ENCODE results near the gene LMBR1L. TPM values are rescaled to one million over a fixed set of nuclear protein-coding genes. Genes with fewer than 3 reads are reported as not detected.
"Not testable (repeated sequence)": the region's sequence is repeated elsewhere in the genome, so short reads cannot be mapped to it uniquely, and the experiment has no call there.

The LMBR1L gene
- total RNA-seq, 1 donor from 2014 or later, result 160 TPM

GRCh38 chr12:49133014-49133413 lies 22.4 kb upstream of the LMBR1L start:
- no peak for TF ChIP-seq CTCF (IDR thresholded peaks at IDR 0.05; ENCODE audit: unreplicated experiment)
- Mint-ChIP-seq H3K4me1 (peaks cover 39% of the 10 kb centered on the region), H3K36me3 (peaks cover 16% of the 10 kb centered on the region), H3K27ac (peak overlapping the region; percentile 90), H3K9me3 (no peaks in the 10 kb centered on the region), H3K27me3 (ENCODE audit: low read depth) (no peaks in the 10 kb centered on the region), H3K4me3 (peak overlapping the region; percentile 73)
- no peak for DNase-seq (ENCODE audit: low spot score in 2 of 2, unreplicated experiment in 2 of 2)

- no peak for TF ChIP-seq CTCF (IDR thresholded peaks at IDR 0.05; ENCODE audit: unreplicated experiment)
- Mint-ChIP-seq H3K4me1 (peaks cover 39% of the 10 kb centered on the region), H3K36me3 (peaks cover 27% of the 10 kb centered on the region), H3K9me3 (no peaks in the 10 kb centered on the region), H3K27me3 (ENCODE audit: low read depth) (no peaks in the 10 kb centered on the region), H3K27ac (peak overlapping the region; percentile 90), H3K4me3 (peak overlapping the region; percentile 73)
- DNase-seq (ENCODE audit: low spot score in 2 of 2, unreplicated experiment in 2 of 2), result no peak
Observed at GRCh38 chr12:49131894-49132461, 21.3 kb upstream of the LMBR1L start.

GRCh38 chr12:49131051-49131893 lies 20.6 kb upstream of the LMBR1L start, which contains the start of gene TUBA1B:
Gene TUBA1B, minus strand, starts transcription at chr12:49131395. Its CDS starts 95 bp downstream, at chr12:49131300.
- H3K4me1 Mint-ChIP-seq, result peaks cover 39% of the 10 kb centered on the region
- peak; percentile 82 to 87 for DNase-seq (ENCODE audit: low spot score in 2 of 2, unreplicated experiment in 2 of 2)
- no peaks in the 10 kb centered on the region for H3K9me3 Mint-ChIP-seq
- no peak for TF ChIP-seq CTCF (IDR thresholded peaks at IDR 0.05; ENCODE audit: unreplicated experiment)
- H3K36me3 Mint-ChIP-seq, result peaks cover 30% of the 10 kb centered on the region
- peak within 1 kb of the TSS; percentile 92 for H3K4me3 Mint-ChIP-seq
- no peaks in the 10 kb centered on the region for H3K27me3 Mint-ChIP-seq (ENCODE audit: low read depth)
- peak within 1 kb of the TSS; percentile 97 for H3K27ac Mint-ChIP-seq

GRCh38 chr12:49130151-49131050 lies 19.8 kb upstream of the LMBR1L start:
- H3K27ac Mint-ChIP-seq, result peak overlapping the region; percentile 97
- no peaks in the 10 kb centered on the region for H3K27me3 Mint-ChIP-seq (ENCODE audit: low read depth)
- H3K36me3 Mint-ChIP-seq, result peaks cover 30% of the 10 kb centered on the region
- no peaks in the 10 kb centered on the region for H3K9me3 Mint-ChIP-seq
- peak; percentile 81 for TF ChIP-seq CTCF (IDR thresholded peaks at IDR 0.05; ENCODE audit: unreplicated experiment)
- peak overlapping the region; percentile 92 for H3K4me3 Mint-ChIP-seq
- DNase-seq (ENCODE audit: low spot score in 2 of 2, unreplicated experiment in 2 of 2), result peak; percentile 85 to 93
- H3K4me1 Mint-ChIP-seq, result peaks cover 39% of the 10 kb centered on the region

GRCh38 chr12:49129332-49130150 lies 18.9 kb upstream of the LMBR1L start:
- Mint-ChIP-seq H3K27ac (peak overlapping the region; percentile 97), H3K27me3 (ENCODE audit: low read depth) (no peaks in the 10 kb centered on the region), H3K4me1 (peaks cover 39% of the 10 kb centered on the region), H3K36me3 (peaks cover 30% of the 10 kb centered on the region), H3K4me3 (peak overlapping the region; percentile 92), H3K9me3 (no peaks in the 10 kb centered on the region)
- DNase-seq (ENCODE audit: low spot score in 2 of 2, unreplicated experiment in 2 of 2), result no peak
- TF ChIP-seq CTCF (IDR thresholded peaks at IDR 0.05; ENCODE audit: unreplicated experiment), result no peak

- not testable (repeated sequence) for H3K9me3 Mint-ChIP-seq; DNase-seq (ENCODE audit: low spot score in 2 of 2, unreplicated experiment in 2 of 2); H3K27ac Mint-ChIP-seq; H3K27me3 Mint-ChIP-seq (ENCODE audit: low read depth); H3K4me3 Mint-ChIP-seq
- Mint-ChIP-seq H3K4me1 (peaks cover 32% of the 10 kb centered on the region), H3K36me3 (peaks cover 30% of the 10 kb centered on the region)
Observed at GRCh38 chr12:49127971-49128370, 17.3 kb upstream of the LMBR1L start.

Measured in mesothelial cell of epicardium (in vitro differentiated cells).